ENCODE measurements around the gene SYNC. TPM values are rescaled to one million over a fixed set of nuclear protein-coding genes. Genes with fewer than 3 reads are reported as not detected.

Gene SYNC
- total and polyA plus RNA-seq, 3 experiments from 2014 or later, result not detected

DNA sequence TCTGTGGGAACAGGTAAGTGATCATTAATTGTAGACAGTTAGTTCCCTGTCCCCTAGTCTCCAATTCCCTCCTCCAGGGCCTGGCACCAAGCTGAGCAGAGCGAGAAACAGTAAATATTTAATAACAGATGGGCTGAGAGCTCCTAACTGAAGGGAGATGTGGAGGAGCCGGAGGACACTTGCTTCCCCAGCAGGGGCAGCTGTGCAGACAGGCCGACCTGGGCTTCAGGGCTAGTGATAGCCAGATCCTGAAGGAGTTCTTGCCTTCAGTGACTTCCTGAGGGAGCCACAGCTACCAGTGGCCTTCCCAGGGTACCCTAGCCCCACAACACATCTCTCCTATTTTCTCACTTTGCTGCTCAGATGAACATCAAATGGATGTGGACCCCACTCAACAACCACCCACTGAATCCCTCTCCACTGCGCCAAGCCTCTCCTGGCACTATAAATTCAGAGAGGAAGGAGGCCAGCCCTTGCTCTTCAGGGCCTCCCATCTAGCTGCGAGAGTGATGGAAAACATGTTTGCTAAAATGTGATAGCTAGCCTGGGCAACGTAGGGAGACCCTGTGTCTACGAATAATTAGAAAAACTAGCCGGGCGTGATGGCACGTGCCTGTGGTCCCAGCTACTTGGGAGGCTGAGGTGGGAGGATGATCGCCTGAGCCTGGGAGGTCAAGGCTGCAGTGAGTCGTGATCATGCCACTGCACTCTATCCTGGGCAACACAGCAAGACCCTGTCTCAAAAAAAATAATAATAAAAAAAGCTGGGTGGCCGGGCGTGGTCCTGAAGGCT lies 26.9 kb upstream of the SYNC start:
- Histone ChIP-seq H3K4me3 (ENCODE audit: low read length) (no peak overlapping the region), H3K4me1 (ENCODE audit: insufficient read depth, low read length) (peaks cover 11% of the 10 kb centered on the region), H3K9me3 (ENCODE audit: low read length) (no peaks in the 10 kb centered on the region), H3K27me3 (ENCODE audit: insufficient read depth, low read length, poor library complexity, severe bottlenecking) (no peaks in the 10 kb centered on the region), H3K36me3 (ENCODE audit: insufficient read depth, low read length) (no peaks in the 10 kb centered on the region), H3K27ac (ENCODE audit: low read depth, low read length) (no peak overlapping the region)
- Mint-ChIP-seq H3K4me3 (no peak overlapping the region), H3K36me3 (no peaks in the 10 kb centered on the region), H3K27ac (peak overlapping the region in 1 of 8 donors; percentile 68), H3K9me3 (no peaks in the 10 kb centered on the region), H3K27me3 (peaks cover 2 to 3% of the 10 kb centered on the region in 2 donors), H3K4me1 (peaks cover 13 to 21% (median 17%) of the 10 kb centered on the region in 3 donors)
- POLR2A ChIA-PET, result no interaction called here
- CTCF ChIA-PET, result interaction anchor here (0.6 to 4.8 kb wide), 3 partner anchors 16 to 39 kb away, joined by 3 to 23 read pairs (median 4); no protein-coding TSS in a partner anchor
- no peak for DNase-seq

DNA sequence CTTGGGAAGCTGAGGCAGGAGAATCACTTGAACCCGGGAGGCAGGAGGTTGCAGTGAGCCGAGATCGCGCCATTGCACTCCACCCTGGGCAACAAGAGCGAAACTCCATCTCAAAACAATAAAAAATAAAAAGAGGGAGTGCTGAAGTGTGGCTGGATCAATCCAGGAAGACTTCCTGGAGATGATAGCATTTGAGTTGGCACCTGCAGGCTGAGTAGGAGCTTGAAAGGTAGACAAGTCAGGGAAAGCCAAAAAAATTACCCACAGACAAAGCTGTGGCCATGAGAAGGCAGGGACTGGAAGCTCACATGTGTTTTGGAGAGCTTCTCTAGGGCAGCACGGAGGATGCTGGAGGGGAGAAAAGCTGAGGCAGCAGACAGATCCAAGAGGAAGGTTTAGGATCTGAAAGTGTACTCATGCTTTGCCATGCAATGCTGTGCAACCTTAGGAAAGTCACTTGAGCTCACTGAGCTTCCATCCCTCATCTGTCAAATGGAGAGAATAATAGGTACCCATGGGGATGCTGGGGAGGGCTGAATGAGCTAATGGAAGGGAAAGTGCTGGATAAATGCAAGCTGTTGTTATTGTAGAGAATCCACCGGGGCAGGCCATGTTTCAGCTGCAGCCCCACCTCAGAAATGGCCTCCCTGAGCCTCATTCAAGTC lies 26.0 kb upstream of the SYNC start:
- H3K27ac Mint-ChIP-seq, result no peak overlapping the region
- H3K27me3 Mint-ChIP-seq, result peaks cover 0 to 4% of the 10 kb centered on the region in 2 donors
- peaks cover 13 to 21% (median 17%) of the 10 kb centered on the region in 3 donors for H3K4me1 Mint-ChIP-seq
- H3K9me3 Mint-ChIP-seq, result no peaks in the 10 kb centered on the region
- H3K27me3 ChIP-seq (ENCODE audit: insufficient read depth, low read length, poor library complexity, severe bottlenecking), result no peaks in the 10 kb centered on the region
- no peak overlapping the region for H3K27ac ChIP-seq (ENCODE audit: low read depth, low read length)
- no peak overlapping the region for H3K4me3 ChIP-seq (ENCODE audit: low read length)
- no peak overlapping the region for H3K4me3 Mint-ChIP-seq
- no peaks in the 10 kb centered on the region for H3K9me3 ChIP-seq (ENCODE audit: low read length)
- H3K36me3 Mint-ChIP-seq, result no peaks in the 10 kb centered on the region
- no peaks in the 10 kb centered on the region for H3K36me3 ChIP-seq (ENCODE audit: insufficient read depth, low read length)
- CTCF ChIA-PET, result interaction anchor here (0.6 to 4.8 kb wide), 3 partner anchors 16 to 39 kb away, joined by 3 to 23 read pairs (median 4); no protein-coding TSS in a partner anchor
- DNase-seq, result no peak
- POLR2A ChIA-PET, result interaction anchor here (0.6 kb wide), 1 partner anchor 11 kb away, joined by 9 read pairs; no protein-coding TSS in a partner anchor
- H3K4me1 ChIP-seq (ENCODE audit: insufficient read depth, low read length), result peaks cover 11% of the 10 kb centered on the region

DNA sequence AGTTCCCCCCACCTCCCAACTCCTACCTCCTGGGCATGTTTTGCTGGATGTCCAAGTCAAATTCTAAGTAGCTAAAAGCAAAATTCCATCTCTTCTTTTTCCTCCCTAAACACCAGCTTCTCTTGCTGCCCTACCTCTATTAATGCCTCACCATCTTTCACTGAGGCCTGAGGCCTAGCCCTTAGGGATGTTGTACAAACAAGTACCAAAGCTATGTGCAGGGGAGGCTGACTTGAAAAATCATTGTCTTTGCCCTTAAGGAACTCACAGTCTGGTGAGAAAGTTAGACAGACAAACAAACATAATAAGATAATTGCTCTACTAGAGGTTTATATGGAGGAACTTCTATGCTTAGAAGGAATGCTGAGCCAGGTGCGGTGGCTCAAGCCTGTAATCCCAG lies 25.3 kb upstream of the SYNC start:
- peaks cover 13 to 21% (median 17%) of the 10 kb centered on the region in 3 donors for H3K4me1 Mint-ChIP-seq
- Histone ChIP-seq H3K4me3 (ENCODE audit: low read length) (no peak overlapping the region), H3K36me3 (ENCODE audit: insufficient read depth, low read length) (no peaks in the 10 kb centered on the region), H3K4me1 (ENCODE audit: insufficient read depth, low read length) (peaks cover 11% of the 10 kb centered on the region), H3K27me3 (ENCODE audit: insufficient read depth, low read length, poor library complexity, severe bottlenecking) (no peaks in the 10 kb centered on the region), H3K27ac (ENCODE audit: low read depth, low read length) (no peak overlapping the region), H3K9me3 (ENCODE audit: low read length) (no peaks in the 10 kb centered on the region)
- peaks cover 0 to 6% of the 10 kb centered on the region in 2 donors for H3K27me3 Mint-ChIP-seq
- DNase-seq, result no peak
- ChIA-PET POLR2A (interaction anchor here (0.6 kb wide), 1 partner anchor 12 kb away, joined by 9 read pairs; no protein-coding TSS in a partner anchor), CTCF (interaction anchor here (4.8 kb wide), 1 partner anchor 15 kb away, joined by 23 read pairs; no protein-coding TSS in a partner anchor)
- H3K9me3 Mint-ChIP-seq, result no peaks in the 10 kb centered on the region
- H3K36me3 Mint-ChIP-seq, result no peaks in the 10 kb centered on the region
- no peak overlapping the region for H3K4me3 Mint-ChIP-seq
- H3K27ac Mint-ChIP-seq, result no peak overlapping the region

DNA sequence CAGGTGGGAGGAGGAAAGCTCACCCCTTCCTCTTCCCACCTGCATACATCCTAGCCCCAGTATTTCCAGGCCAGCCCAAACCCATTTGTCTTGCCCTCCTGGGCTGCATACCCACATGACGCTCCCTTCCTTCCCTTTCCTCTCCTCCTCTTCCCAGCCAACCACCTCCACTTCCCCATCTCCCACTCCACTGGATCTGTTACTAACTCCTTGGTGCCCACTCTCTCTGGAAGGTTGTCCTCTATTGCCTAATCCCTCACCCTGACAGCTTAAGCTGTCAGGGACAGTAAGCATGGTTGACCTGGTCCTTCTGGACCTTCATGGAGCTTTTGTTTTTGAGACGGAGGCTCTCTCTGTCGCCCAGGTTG lies 23.0 kb upstream of the SYNC start:
- no peaks in the 10 kb centered on the region for H3K36me3 ChIP-seq (ENCODE audit: insufficient read depth, low read length)
- no peaks in the 10 kb centered on the region for H3K27me3 ChIP-seq (ENCODE audit: insufficient read depth, low read length, poor library complexity, severe bottlenecking)
- ChIA-PET POLR2A (no interaction called here), CTCF (interaction anchor here (4.8 kb wide), 1 partner anchor 13 kb away, joined by 23 read pairs; no protein-coding TSS in a partner anchor)
- Mint-ChIP-seq H3K9me3 (no peaks in the 10 kb centered on the region), H3K36me3 (no peaks in the 10 kb centered on the region), H3K27me3 (peaks cover 7 to 19% of the 10 kb centered on the region in 2 donors), H3K4me1 (peaks cover 7 to 10% (median 8%) of the 10 kb centered on the region in 3 donors), H3K4me3 (no peak overlapping the region), H3K27ac (peak overlapping the region in 1 of 8 donors; percentile 29)
- peaks cover 11% of the 10 kb centered on the region for H3K4me1 ChIP-seq (ENCODE audit: insufficient read depth, low read length)
- H3K4me3 ChIP-seq (ENCODE audit: low read length), result no peak overlapping the region
- no peaks in the 10 kb centered on the region for H3K9me3 ChIP-seq (ENCODE audit: low read length)
- DNase-seq, result no peak
- H3K27ac ChIP-seq (ENCODE audit: low read depth, low read length), result peak overlapping the region; percentile 57

DNA sequence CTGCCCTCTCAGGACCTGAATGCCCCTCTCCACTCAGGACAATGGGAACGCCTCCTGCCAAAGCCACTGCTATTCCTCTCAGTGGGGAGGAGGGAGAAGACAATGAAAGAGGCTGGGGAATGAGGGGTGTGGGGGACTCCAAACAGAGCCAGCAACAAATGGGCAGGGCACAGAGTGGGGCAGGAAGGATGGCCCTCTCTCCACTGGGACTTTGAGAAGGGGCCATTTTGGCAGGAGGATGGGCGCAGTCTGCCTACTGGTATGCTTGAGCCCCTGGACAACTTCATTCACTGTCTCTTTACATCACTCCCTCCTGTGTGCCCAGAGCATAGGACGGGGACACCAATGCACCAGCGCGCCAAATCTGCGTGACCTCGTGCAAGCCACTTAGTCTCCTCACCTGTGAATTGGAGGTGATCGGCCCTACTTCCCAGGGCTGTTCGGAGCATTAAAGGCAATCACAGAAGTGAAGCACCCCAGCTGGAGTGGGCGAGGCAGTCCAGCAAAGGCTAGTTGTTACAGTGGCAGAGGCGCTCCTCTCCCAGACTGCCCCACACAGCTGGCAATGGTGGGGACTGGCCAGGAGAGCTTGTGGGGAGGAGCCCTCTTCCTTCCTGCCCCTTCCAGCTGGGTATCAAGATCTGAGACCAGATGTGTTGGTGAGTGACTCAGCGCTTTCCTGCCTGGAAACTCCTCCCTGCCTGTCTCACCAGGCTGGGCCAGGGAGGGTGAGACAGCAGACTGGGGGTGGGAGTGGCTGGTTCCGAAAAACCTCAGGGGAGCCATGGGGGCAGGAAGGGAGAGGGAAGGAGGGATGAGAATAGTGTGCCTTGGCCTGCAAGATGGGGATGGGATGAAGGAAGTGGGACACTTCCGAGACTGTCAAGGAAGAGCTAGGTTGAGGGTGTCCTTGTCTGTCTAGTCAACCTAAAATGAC lies 22.4 kb upstream of the SYNC start:
- no peaks in the 10 kb centered on the region for H3K36me3 ChIP-seq (ENCODE audit: insufficient read depth, low read length)
- Mint-ChIP-seq H3K27me3 (peaks cover 7 to 19% of the 10 kb centered on the region in 2 donors), H3K4me3 (peak overlapping the region in 1 of 7 donors; percentile 40), H3K9me3 (no peaks in the 10 kb centered on the region), H3K36me3 (no peaks in the 10 kb centered on the region), H3K27ac (peak overlapping the region in 1 of 8 donors; percentile 29), H3K4me1 (peaks cover 7 to 10% (median 8%) of the 10 kb centered on the region in 3 donors)
- DNase-seq, result no peak
- ChIA-PET CTCF (no interaction called here), POLR2A (no interaction called here)
- H3K27me3 ChIP-seq (ENCODE audit: insufficient read depth, low read length, poor library complexity, severe bottlenecking), result no peaks in the 10 kb centered on the region
- H3K9me3 ChIP-seq (ENCODE audit: low read length), result no peaks in the 10 kb centered on the region
- peaks cover 11% of the 10 kb centered on the region for H3K4me1 ChIP-seq (ENCODE audit: insufficient read depth, low read length)
- H3K27ac ChIP-seq (ENCODE audit: low read depth, low read length), result peak overlapping the region; percentile 57
- H3K4me3 ChIP-seq (ENCODE audit: low read length), result no peak overlapping the region

DNA sequence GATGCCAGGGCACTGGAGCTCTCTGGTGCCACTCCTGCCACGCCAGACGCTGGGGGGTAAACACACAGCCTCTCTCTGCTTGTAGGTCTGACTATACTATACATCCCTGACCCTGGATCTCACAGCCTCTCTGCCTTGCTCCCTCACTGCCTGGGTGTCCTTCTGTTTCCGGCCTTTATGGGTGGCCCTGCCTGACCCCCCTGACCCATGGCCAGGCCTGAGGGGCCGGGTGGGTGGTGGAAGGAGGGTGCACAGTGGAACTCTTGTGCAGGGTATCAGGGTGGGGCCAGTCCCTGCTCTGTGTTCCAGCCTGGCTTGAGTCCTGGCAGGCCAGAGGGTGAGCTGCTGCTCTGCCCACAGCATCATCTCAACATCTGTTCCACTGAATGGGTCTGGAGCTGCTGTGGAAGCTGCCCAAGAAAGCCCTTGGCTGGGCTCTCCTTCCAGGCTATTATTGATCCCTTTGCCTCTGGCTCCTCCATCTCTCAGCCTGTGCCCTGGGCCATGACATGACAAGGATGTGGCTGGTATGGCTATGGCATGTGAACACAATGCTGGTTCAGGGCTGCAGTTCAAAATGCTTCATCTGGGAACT lies 17.2 kb upstream of the SYNC start:
- no peaks in the 10 kb centered on the region for H3K27me3 ChIP-seq (ENCODE audit: insufficient read depth, low read length, poor library complexity, severe bottlenecking)
- H3K27me3 Mint-ChIP-seq, result peaks cover 14 to 24% of the 10 kb centered on the region in 2 donors
- H3K36me3 ChIP-seq (ENCODE audit: insufficient read depth, low read length), result no peaks in the 10 kb centered on the region
- H3K4me1 Mint-ChIP-seq, result peaks cover under 1 to 13% (median 8%) of the 10 kb centered on the region in 3 donors
- H3K27ac ChIP-seq (ENCODE audit: low read depth, low read length), result no peak overlapping the region
- DNase-seq, result no peak
- H3K4me3 ChIP-seq (ENCODE audit: low read length), result no peak overlapping the region
- H3K4me1 ChIP-seq (ENCODE audit: insufficient read depth, low read length), result peaks cover under 1% of the 10 kb centered on the region
- H3K27ac Mint-ChIP-seq, result no peak overlapping the region
- ChIA-PET POLR2A (no interaction called here), CTCF (no interaction called here)
- no peaks in the 10 kb centered on the region for H3K36me3 Mint-ChIP-seq
- H3K4me3 Mint-ChIP-seq, result no peak overlapping the region
- no peaks in the 10 kb centered on the region for H3K9me3 Mint-ChIP-seq
- no peaks in the 10 kb centered on the region for H3K9me3 ChIP-seq (ENCODE audit: low read length)

DNA sequence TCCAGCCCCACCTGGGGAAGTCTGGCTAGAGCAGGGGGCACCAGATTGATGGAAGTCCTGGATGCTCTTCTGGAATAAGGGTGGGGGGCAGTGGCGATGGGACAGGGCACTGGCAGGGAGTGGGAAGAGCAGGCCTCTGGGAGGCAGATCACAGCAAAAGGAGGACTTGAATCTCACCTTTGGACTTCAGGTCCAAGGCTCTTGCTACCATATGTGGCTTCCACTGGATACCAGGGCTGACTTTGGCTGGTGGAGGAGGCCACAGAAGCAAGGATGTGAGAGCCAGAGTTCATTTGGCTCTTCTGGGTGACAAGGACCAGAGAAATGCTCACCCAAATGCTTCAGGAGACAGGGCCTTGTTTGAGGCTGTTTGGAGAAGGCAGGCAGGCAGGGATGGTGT lies 16.0 kb upstream of the SYNC start:
- CTCF ChIA-PET, result interaction anchor here (1.1 kb wide), 1 partner anchor 54 kb away, joined by 3 read pairs; no protein-coding TSS in a partner anchor
- Mint-ChIP-seq H3K27ac (no peak overlapping the region), H3K9me3 (no peaks in the 10 kb centered on the region), H3K4me3 (no peak overlapping the region), H3K27me3 (peaks cover 14 to 21% of the 10 kb centered on the region in 2 donors), H3K4me1 (peaks cover 0 to 13% (median 8%) of the 10 kb centered on the region in 3 donors), H3K36me3 (no peaks in the 10 kb centered on the region)
- Histone ChIP-seq H3K9me3 (ENCODE audit: low read length) (no peaks in the 10 kb centered on the region), H3K27ac (ENCODE audit: low read depth, low read length) (no peak overlapping the region), H3K4me3 (ENCODE audit: low read length) (no peak overlapping the region), H3K4me1 (ENCODE audit: insufficient read depth, low read length) (no peaks in the 10 kb centered on the region), H3K27me3 (ENCODE audit: insufficient read depth, low read length, poor library complexity, severe bottlenecking) (no peaks in the 10 kb centered on the region), H3K36me3 (ENCODE audit: insufficient read depth, low read length) (no peaks in the 10 kb centered on the region)
- POLR2A ChIA-PET, result no interaction called here
- DNase-seq, result no peak

Measured in CD8-positive, alpha-beta memory T cell (primary cell).